Inflammatory macrophage (primary cell): ENCODE data around the gene MYO1B.
"Not testable (repeated sequence)": the region's sequence is repeated elsewhere in the genome, so short reads cannot be mapped to it uniquely, and the experiment has no call there.

Source experiments
- DNase-seq, 2 donors: peaks; one replicate each; pipeline ENCODE4 v3.0.0-alpha.2; 2020 to 2022

The MYO1B gene

GRCh38 chr2:191412353-191412752 is 167.1 kb downstream of the MYO1B start:
- DNase-seq, result peak in 1 of 2 donors; percentile 32

DNA sequence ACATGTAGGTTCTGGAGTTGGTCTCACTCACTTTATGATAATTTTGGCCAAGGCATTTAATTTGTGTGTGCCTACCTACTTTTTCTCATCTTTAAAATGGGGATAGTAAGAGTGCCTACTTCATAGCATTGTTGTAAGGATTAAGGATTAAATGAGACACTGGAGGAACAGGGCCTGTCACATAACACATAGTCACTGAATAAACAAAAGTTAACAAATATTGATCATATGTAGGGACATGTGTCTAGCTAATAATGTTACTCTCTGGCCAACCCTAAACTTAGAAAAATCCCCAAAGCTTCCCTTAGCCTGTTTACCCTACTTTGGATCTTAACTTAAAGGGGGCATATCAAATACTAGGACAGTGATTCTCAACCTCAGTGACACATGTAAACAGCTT is 169.9 kb downstream of the MYO1B start:
- DNase-seq, result no peak

- DNase-seq, result no peak
Observed at GRCh38 chr2:191415858-191416257, 170.7 kb downstream of the MYO1B start.

GRCh38 chr2:191417746-191418145 is 172.5 kb downstream of the MYO1B start:
- no peak for DNase-seq

- no peak for DNase-seq
Observed at GRCh38 chr2:191421950-191422349, 176.7 kb downstream of the MYO1B start.

DNA sequence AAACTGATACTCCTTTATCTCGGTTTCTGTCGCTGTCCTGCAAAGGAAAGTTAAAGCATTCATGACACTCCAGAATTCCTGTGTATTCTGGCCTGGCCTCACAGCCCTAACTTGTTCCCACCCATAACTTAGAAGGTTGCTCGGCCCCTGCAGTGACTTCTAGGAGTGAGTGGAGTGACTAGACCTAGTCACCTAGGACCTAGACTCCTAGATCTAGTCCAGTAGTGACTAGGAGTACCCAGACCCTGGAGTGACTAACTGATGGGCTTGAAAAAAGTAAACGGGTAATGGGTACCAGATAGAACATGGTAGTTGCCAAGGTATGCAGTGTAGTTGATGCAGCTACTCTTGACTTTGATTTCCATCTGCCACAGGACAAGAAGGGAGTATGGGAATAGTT is 181.8 kb downstream of the MYO1B start:
- DNase-seq, result no peak

GRCh38 chr2:191428141-191428540 is 182.9 kb downstream of the MYO1B start:
- DNase-seq, result no peak

GRCh38 chr2:191430476-191430875 is 185.3 kb downstream of the MYO1B start:
- DNase-seq, result no peak

DNA sequence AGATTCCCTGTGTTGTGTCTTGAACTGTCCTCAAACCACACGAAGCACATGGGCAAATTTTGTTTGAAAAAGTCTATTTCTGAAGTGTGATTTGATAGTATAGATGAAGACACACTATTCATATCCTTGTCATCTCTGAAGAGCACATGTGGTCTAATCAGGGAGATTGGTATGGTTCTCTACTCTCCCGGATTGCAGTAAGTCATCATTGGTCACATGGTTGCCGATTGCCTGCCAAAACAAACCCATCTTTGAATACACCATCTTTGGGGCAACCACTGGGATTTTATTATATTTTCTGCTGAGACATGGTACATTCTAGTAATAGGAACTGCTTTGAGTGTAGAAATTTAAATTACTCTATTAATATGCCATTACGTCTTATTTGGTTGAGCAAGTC is 186.9 kb downstream of the MYO1B start:
- no peak for DNase-seq

GRCh38 chr2:191434072-191434471 is 188.9 kb downstream of the MYO1B start:
- no peak for DNase-seq

GRCh38 chr2:191435141-191435540 is 189.9 kb downstream of the MYO1B start:
- peak in 1 of 2 donors; percentile 37 for DNase-seq

- DNase-seq, result peak; percentile 85 to 87
Observed at GRCh38 chr2:191436368-191437055, 191.3 kb downstream of the MYO1B start.

DNA sequence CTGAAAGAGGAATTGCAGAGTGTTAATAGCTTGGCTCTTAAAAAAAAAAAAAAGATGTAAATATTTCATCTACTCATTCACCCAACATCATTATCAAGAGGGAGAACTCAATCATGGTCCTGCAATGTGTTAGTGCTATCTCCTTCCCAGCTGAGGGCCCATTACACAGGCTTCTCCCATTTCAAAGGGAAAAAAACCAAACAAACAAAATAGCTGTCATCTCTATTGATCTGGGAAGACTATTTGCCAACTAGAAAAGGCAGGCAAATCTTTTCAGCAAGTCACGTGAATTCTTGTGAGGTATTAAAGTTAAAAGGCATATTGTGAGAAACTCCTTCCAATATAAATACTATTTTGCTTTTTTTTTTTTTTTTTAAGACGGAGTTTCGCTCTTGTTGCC is 194.3 kb downstream of the MYO1B start:
- no peak for DNase-seq

- DNase-seq, result no peak
Observed at GRCh38 chr2:191441496-191442214, 196.5 kb downstream of the MYO1B start.

DNA sequence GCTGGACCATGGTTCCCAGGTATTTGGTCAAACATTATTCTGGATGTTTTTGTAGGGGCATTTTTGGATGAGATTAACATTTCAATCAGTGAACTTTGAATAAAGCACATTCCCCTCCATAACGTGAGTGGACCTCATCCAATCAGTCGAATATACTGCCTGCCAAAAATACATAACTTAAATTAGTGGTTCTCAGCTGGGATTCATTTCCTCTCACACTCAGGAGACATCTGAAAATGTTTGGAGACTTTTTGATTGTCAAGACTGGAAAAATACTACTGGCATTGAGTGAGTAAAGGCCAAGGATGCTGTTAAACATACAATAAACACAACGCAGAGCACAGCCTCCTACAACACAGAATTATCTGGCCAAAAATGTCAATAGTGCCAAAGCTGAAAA is 198.2 kb downstream of the MYO1B start:
- no peak for DNase-seq

DNA sequence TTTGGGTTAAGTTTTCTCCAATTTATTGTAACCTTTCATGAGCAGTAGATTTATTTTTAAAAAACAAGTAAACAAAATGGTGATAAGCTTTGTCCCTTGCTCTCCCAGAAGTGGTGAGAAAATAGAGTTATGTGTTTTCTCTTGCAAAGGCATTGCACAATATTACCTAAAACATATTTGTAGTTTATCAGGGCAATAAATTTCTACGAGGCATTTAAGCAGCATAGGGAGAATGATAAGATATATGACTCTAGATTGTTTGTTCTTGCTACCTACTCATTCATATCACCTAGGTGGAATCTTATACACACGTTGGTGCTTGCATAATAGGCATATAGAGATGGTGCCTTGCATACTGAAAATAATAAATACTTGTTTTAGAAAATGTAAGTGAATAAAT is 201.7 kb downstream of the MYO1B start:
- DNase-seq, result no peak

DNA sequence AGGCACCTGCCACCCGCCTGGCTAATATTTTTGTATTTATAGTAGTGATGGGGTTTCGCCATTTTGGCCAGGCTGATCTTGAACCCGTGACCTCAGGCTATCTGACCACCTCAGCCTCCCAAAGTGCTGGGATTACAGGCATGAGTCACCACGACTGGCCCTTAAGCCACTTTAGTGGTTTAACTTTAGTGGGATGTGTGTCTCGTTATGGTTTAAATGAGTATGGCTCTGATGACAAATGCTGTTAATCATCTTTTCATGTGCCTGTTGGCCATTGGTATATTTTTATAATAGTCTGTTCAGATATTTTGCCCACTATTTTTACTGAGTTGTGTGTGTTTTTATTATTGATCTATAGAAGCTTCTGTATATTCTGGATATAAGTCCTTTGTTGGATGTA is 205.9 kb downstream of the MYO1B start:
- no peak for DNase-seq

GRCh38 chr2:191452065-191452464 is 206.9 kb downstream of the MYO1B start:
- no peak for DNase-seq

DNA sequence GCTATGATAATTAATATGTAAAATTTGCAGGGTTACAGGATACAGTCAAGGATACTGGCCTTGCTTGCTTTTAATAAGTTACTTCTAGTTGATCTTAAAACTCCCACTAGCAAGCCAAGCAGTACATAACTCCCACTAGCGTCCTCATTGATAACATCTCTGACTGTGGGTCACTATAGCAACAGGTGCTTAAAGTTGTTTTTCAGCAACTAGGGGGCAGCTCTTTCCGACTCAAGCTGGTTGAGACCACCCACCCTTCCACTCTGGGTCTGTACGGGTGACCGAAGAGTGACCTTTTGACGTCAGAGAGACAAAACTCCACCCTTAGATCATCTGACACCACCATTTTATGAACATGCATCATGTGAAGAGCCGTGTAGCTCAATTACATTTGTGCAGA is 208.6 kb downstream of the MYO1B start:
- DNase-seq, result no peak

- DNase-seq, result not testable (repeated sequence)
Observed at GRCh38 chr2:191456506-191456905, 211.3 kb downstream of the MYO1B start.

GRCh38 chr2:191459158-191459557 is 214.0 kb downstream of the MYO1B start:
- no peak for DNase-seq

DNA sequence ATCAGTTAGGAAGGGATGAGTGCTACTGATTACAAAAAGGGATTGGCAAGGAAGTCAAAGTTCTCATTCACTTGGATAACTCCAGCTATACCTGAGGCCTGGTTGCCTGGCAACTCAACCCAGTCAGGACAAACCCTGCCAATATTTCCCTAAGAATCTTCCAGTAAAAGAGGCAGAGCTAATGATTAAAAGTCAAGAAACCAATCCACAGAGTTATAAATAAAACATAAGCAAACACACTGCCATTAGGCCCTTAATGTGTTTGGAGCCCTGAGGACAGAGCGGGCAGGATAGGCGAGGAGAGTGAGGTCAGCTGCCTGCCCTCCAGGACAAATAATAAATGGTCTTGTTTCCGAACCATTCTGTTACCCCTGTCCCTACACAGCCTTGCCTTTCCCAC is 217.2 kb downstream of the MYO1B start:
- DNase-seq, result no peak

- no peak for DNase-seq
Observed at GRCh38 chr2:191463790-191464189, 218.6 kb downstream of the MYO1B start.

- no peak for DNase-seq
Observed at GRCh38 chr2:191465766-191466420, 220.7 kb downstream of the MYO1B start.
